HG03103 (cell line): Measurements from ENCODE around the gene ABI3BP.

Experiments
- ATAC-seq: cut with Tn5 transposase; IDR thresholded peaks from one replicate; pipeline ENCODE4 v1.9.1; 2021; ENCODE audit warnings: low read depth; ENCODE audit not compliant: unreplicated experiment

Gene ABI3BP

GRCh38 chr3:100982710-100983109 lies 10.5 kb downstream of the ABI3BP start:
- no peak for ATAC-seq

- ATAC-seq, result no peak
These were observed 11.9 kb downstream of the ABI3BP start for GRCh38 chr3:100981164-100981911.

- no peak for ATAC-seq
These were observed 15.1 kb downstream of the ABI3BP start for GRCh38 chr3:100978011-100978659.

- ATAC-seq, result no peak
These were observed 16.6 kb downstream of the ABI3BP start for GRCh38 chr3:100976611-100977010.

- ATAC-seq, result no peak
These were observed 17.5 kb downstream of the ABI3BP start for GRCh38 chr3:100975714-100976113.

- ATAC-seq, result no peak
These were observed 19.6 kb downstream of the ABI3BP start for GRCh38 chr3:100973594-100973993.

GRCh38 chr3:100972867-100973266 lies 20.4 kb downstream of the ABI3BP start:
- no peak for ATAC-seq

GRCh38 chr3:100972301-100972844 lies 20.8 kb downstream of the ABI3BP start:
- ATAC-seq, result no peak

- no peak for ATAC-seq
These were observed 21.4 kb downstream of the ABI3BP start for GRCh38 chr3:100971798-100972197.

GRCh38 chr3:100970477-100970990 lies 22.7 kb downstream of the ABI3BP start:
- ATAC-seq, result no peak

GRCh38 chr3:100968932-100969906 lies 24.0 kb downstream of the ABI3BP start:
- ATAC-seq, result no peak

GRCh38 chr3:100966807-100967206 lies 26.4 kb downstream of the ABI3BP start:
- ATAC-seq, result no peak

- no peak for ATAC-seq
These were observed 27.2 kb downstream of the ABI3BP start for GRCh38 chr3:100966049-100966491.

- no peak for ATAC-seq
These were observed 30.2 kb downstream of the ABI3BP start for GRCh38 chr3:100963041-100963440.

GRCh38 chr3:100957261-100957986 lies 35.8 kb downstream of the ABI3BP start:
- ATAC-seq, result no peak

GRCh38 chr3:100956276-100956675 lies 36.9 kb downstream of the ABI3BP start:
- no peak for ATAC-seq

- no peak for ATAC-seq
These were observed 38.2 kb downstream of the ABI3BP start for GRCh38 chr3:100954990-100955389.

- no peak for ATAC-seq
These were observed 38.9 kb downstream of the ABI3BP start for GRCh38 chr3:100954199-100954935.

- no peak for ATAC-seq
These were observed 40.1 kb downstream of the ABI3BP start for GRCh38 chr3:100953103-100953502.
